H1 (cell line): ENCODE measurements around the gene MPIG6B. TPM values are rescaled to one million over a fixed set of nuclear protein-coding genes. Genes with fewer than 3 reads are reported as not detected.

Source experiments
- GTF2F1 ChIP-seq: IDR thresholded peaks from 2 replicates; pipeline ENCODE4 v1.6.1; 2012; ENCODE audit warnings: low read depth, low read length, improper control_type of control experiment, borderline replicate concordance
- JUND ChIP-seq: IDR thresholded peaks from 2 replicates; pipeline ENCODE4 v1.6.1; 2011; ENCODE audit warnings: mild to moderate bottlenecking, improper control_type of control experiment, low read length
- PHF8 ChIP-seq: fragments of 200-600 bp; sonication (generic); conservative IDR thresholded peaks from 2 replicates; pipeline ENCODE4 v1.7.1; 2012; ENCODE audit warnings: low read depth, mild to moderate bottlenecking, inconsistent platforms, low read length, moderate library complexity
- SRF ChIP-seq: IDR thresholded peaks from 2 replicates; pipeline ENCODE4 v1.6.1; 2011; ENCODE audit warnings: mild to moderate bottlenecking, low read depth, low read length, moderate library complexity
- TCF12 ChIP-seq: IDR thresholded peaks from 2 replicates; pipeline ENCODE4 v1.6.1; 2011; ENCODE audit warnings: low read depth, mild to moderate bottlenecking, low read length
- polyA plus RNA-seq, 7 experiments: library from polyadenylated mRNA; depleted of rRNA in 3 of 7; stranded (reverse) in 5 of 7; unstranded in 2 of 7; fragments of >200 nt in 5 of 7; fragments of 200-250 nt in 2 of 7; gene quantifications; 1 replicate in 5 of 7; 2 replicates in 1 of 7; 4 replicates in 1 of 7; pipeline versions ENCODE4 v1.2.1 to v1.2.3, GENCODE V29; 2011 to 2013; ENCODE audit warnings: missing spikeins in 2 of 7, mixed read lengths in 2 of 7
- total RNA-seq: library from RNA; stranded (reverse); fragmentation: NEBNext Ultra II Directional; extraction: Animal tissue kit (Norgen Biotek cat#: 25700); gene quantifications from 2 replicates; pipeline ENCODE4 v1.2.1, GENCODE V29; 2021
- TF ChIP-seq, protein P1 (sequence below): IDR thresholded peaks from 2 replicates; pipeline ENCODE4 v1.6.1; 2012; ENCODE audit warnings: inconsistent platforms

The MPIG6B gene
- total and polyA plus RNA-seq, 2 of the 8 experiments (the other 6 are each of a cell fraction or from before 2014, with no cell fraction given), result 0.18 TPM; not detected in 1

DNA sequence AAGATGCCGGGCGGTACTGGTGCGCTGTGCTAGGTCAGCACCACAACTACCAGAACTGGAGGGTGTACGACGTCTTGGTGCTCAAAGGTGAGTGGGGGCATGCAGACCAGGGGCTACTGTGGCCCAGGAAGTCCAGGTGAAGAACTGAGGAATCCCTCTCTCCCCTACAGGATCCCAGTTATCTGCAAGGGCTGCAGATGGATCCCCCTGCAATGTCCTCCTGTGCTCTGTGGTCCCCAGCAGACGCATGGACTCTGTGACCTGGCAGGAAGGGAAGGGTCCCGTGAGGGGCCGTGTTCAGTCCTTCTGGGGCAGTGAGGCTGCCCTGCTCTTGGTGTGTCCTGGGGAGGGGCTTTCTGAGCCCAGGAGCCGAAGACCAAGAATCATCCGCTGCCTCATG, 15.5 kb upstream of the MPIG6B start (continued):
- TF ChIP-seq, protein P1, sequence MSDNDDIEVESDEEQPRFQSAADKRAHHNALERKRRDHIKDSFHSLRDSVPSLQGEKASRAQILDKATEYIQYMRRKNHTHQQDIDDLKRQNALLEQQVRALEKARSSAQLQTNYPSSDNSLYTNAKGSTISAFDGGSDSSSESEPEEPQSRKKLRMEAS, result no peak
- TF ChIP-seq GTF2F1 (no peak), JUND (no peak), TCF12 (no peak), SRF (no peak), PHF8 (no peak)
